Mesothelial cell of epicardium (in vitro differentiated cells): Measurements from ENCODE around the gene SIVA1. TPM values are rescaled to one million over a fixed set of nuclear protein-coding genes. Genes with fewer than 3 reads are reported as not detected.
"Not testable (repeated sequence)": the region's sequence is repeated elsewhere in the genome, so short reads cannot be mapped to it uniquely, and the experiment has no call there.

Experiments used
- DNase-seq, 2 experiments: peaks; one replicate each; pipeline ENCODE4 v3.0.0; 2021; ENCODE audit warnings: low spot score in 2 of 2; ENCODE audit not compliant: unreplicated experiment in 2 of 2
- H3K27ac Mint-ChIP-seq: 2 replicates; pipeline ENCODE4 v1.8.0; 2021; ENCODE audit warnings: mixed read lengths
- H3K27me3 Mint-ChIP-seq: 2 replicates; pipeline ENCODE4 v1.8.0; 2021; ENCODE audit warnings: low read depth, mixed read lengths
- H3K36me3 Mint-ChIP-seq: 2 replicates; pipeline ENCODE4 v1.8.0; 2021; ENCODE audit warnings: mixed read lengths
- H3K4me1 Mint-ChIP-seq: 2 replicates; pipeline ENCODE4 v1.8.0; 2021; ENCODE audit warnings: mixed read lengths
- H3K4me3 Mint-ChIP-seq: 2 replicates; pipeline ENCODE4 v1.8.0; 2021; ENCODE audit warnings: mild to moderate bottlenecking, moderate library complexity, mixed read lengths
- H3K9me3 Mint-ChIP-seq: 2 replicates; pipeline ENCODE4 v1.8.0; 2021; ENCODE audit warnings: mixed read lengths
- CTCF ChIP-seq: fragments of 200-600 bp; sonication (generic); IDR thresholded peaks from one replicate; pipeline ENCODE4 v1.5.0; 2021; ENCODE audit warnings: antibody characterized with exemption; ENCODE audit not compliant: unreplicated experiment
- total RNA-seq: library from RNA; stranded (reverse); gene quantifications from 3 replicates; pipeline ENCODE4 v1.2.1, GENCODE V29; 2021

Gene SIVA1
- total RNA-seq, 1 donor from 2014 or later: 70.9 TPM

- H3K27me3 Mint-ChIP-seq: no peaks in the 10 kb centered on the region
- no peaks in the 10 kb centered on the region for H3K9me3 Mint-ChIP-seq
- H3K27ac Mint-ChIP-seq: peak overlapping the region; percentile 56
- DNase-seq: no peak
- H3K4me3 Mint-ChIP-seq: no peak overlapping the region
- peaks cover 19% of the 10 kb centered on the region for H3K4me1 Mint-ChIP-seq
- H3K36me3 Mint-ChIP-seq: peaks cover 3% of the 10 kb centered on the region
- TF ChIP-seq CTCF: no peak
These were observed 5.1 kb upstream of the SIVA1 start for GRCh38 chr14:104747876-104748275.

GRCh38 chr14:104749111-104749649 is 3.8 kb upstream of the SIVA1 start:
- Mint-ChIP-seq H3K9me3 (no peaks in the 10 kb centered on the region), H3K4me1 (peaks cover 27% of the 10 kb centered on the region), H3K36me3 (no peaks in the 10 kb centered on the region), H3K27me3 (no peaks in the 10 kb centered on the region), H3K4me3 (no peak overlapping the region), H3K27ac (peak overlapping the region; percentile 49)
- no peak for DNase-seq
- TF ChIP-seq CTCF: no peak

GRCh38 chr14:104750056-104750752 is 2.7 kb upstream of the SIVA1 start:
- Mint-ChIP-seq H3K27ac (no peak overlapping the region), H3K36me3 (no peaks in the 10 kb centered on the region)

GRCh38 chr14:104750753-104751057 is 2.2 kb upstream of the SIVA1 start:
- H3K27me3 Mint-ChIP-seq, H3K9me3 Mint-ChIP-seq, DNase-seq, H3K27ac Mint-ChIP-seq, H3K36me3 Mint-ChIP-seq: not testable (repeated sequence)
- H3K4me1 Mint-ChIP-seq: peaks cover 30% of the 10 kb centered on the region
- peak overlapping the region; percentile 17 for H3K4me3 Mint-ChIP-seq

More at GRCh38 chr14:104750056-104750752, 2.7 kb upstream of the SIVA1 start:
- no peaks in the 10 kb centered on the region for H3K9me3 Mint-ChIP-seq
- H3K27me3 Mint-ChIP-seq: no peaks in the 10 kb centered on the region
- DNase-seq: no peak
- no peak overlapping the region for H3K4me3 Mint-ChIP-seq
- peaks cover 30% of the 10 kb centered on the region for H3K4me1 Mint-ChIP-seq
- TF ChIP-seq CTCF: no peak

- Mint-ChIP-seq H3K27ac (no peak overlapping the region), H3K4me3 (peak overlapping the region; percentile 90), H3K27me3 (no peaks in the 10 kb centered on the region), H3K36me3 (no peaks in the 10 kb centered on the region), H3K9me3 (no peaks in the 10 kb centered on the region), H3K4me1 (peaks cover 30% of the 10 kb centered on the region)
- no peak for DNase-seq
- TF ChIP-seq CTCF: no peak
These were observed 1.2 kb upstream of the SIVA1 start for GRCh38 chr14:104751539-104752422.

GRCh38 chr14:104752423-104752734 is 568 bp upstream of the SIVA1 start:
- Mint-ChIP-seq H3K27ac (peak overlapping the region; percentile 95), H3K9me3 (no peaks in the 10 kb centered on the region), H3K36me3 (peaks cover 2% of the 10 kb centered on the region), H3K4me3 (peak overlapping the region; percentile 90), H3K4me1 (peaks cover 30% of the 10 kb centered on the region), H3K27me3 (no peaks in the 10 kb centered on the region)
- no peak for DNase-seq
- no peak for TF ChIP-seq CTCF
